ENCODE measurements around the gene SETBP1. TPM values are rescaled to one million over a fixed set of nuclear protein-coding genes. Genes with fewer than 3 reads are reported as not detected.

SETBP1 gene
- total and polyA plus RNA-seq, 2 of the 8 experiments (the other 6 are each of a cell fraction or from before 2014, with no cell fraction given) = 2.0 to 6.5 TPM

- TF ChIP-seq RFX5 (IDR thresholded peaks at IDR 0.05; ENCODE audit: borderline replicate concordance, low read depth, low read length) (no peak), CHD1 (IDR thresholded peaks at IDR 0.05; ENCODE audit: low read depth, low read length) (no peak), SIRT6 (IDR thresholded peaks at IDR 0.05; ENCODE audit: low read length) (no peak), CREB1 (IDR thresholded peaks at IDR 0.05) (no peak)
- H3K79me1 ChIP-seq (ENCODE audit: low read depth, low read length) = no peaks in the 10 kb centered on the region
- no peak overlapping the region for H3K23ac ChIP-seq (ENCODE audit: insufficient read length)
- no peak for FAIRE-seq
- ChIA-PET POLR2A (ENCODE audit: partially characterized antibody) (no interaction called here), CTCF (ENCODE audit: partially characterized antibody) (interaction anchor here (0.6 to 1.7 kb wide), 2 partner anchors 18 to 376 kb away, joined by 4 to 5 read pairs; no protein-coding TSS in a partner anchor)
- no peak overlapping the region for H3K4me2 ChIP-seq (ENCODE audit: insufficient read depth in 1 of 2, low read depth in 2 of 2, low read length in 2 of 2)
- no peak overlapping the region for H4K91ac ChIP-seq (replicated peaks; ENCODE audit: insufficient read length, low read length)
- no peak overlapping the region for H2BK20ac ChIP-seq (ENCODE audit: low read length)
- H3K4me3 ChIP-seq (ENCODE audit: extremely low read depth in 1 of 4, insufficient read depth in 2 of 4, low read depth in 3 of 4, low read length in 4 of 4) = no peak overlapping the region
- H4K5ac ChIP-seq (ENCODE audit: insufficient read length, low read depth, low read length) = no peak overlapping the region
- no peak overlapping the region for H2AK5ac ChIP-seq (ENCODE audit: low read depth, low read length)
- no peak overlapping the region for H3K56ac ChIP-seq (replicated peaks; ENCODE audit: insufficient read length, low read depth, low read length)
- no peaks in the 10 kb centered on the region for H3K27me3 ChIP-seq (replicated peaks in 1 of 4; ENCODE audit: control insufficient read depth in 3 of 4, extremely low read depth in 1 of 4, insufficient read depth in 3 of 4, low read length in 3 of 4)
- peak overlapping the region; percentile 54; the same call in 1 of the 2 replicates for H2BK5ac ChIP-seq (ENCODE audit: low read depth, low read length)
- H3K23me2 ChIP-seq (ENCODE audit: low read depth, low read length) = no peaks in the 10 kb centered on the region
- no peaks in the 10 kb centered on the region for H4K20me1 ChIP-seq (replicated peaks in 1 of 2; ENCODE audit: control insufficient read depth in 1 of 2, insufficient read depth in 2 of 2, low read length in 2 of 2)
- H3K18ac ChIP-seq (ENCODE audit: extremely low read depth, low read length) = no peak overlapping the region
- H3K9me3 ChIP-seq (ENCODE audit: insufficient read depth in 2 of 2, low read depth in 1 of 2, low read length in 1 of 2) = no peaks in the 10 kb centered on the region
- H2BK12ac ChIP-seq (ENCODE audit: low read depth, low read length) = no peak overlapping the region
- 91% methylated on average over 13 of the region's 13 CpGs; no CpG with 5 or more reads in 1 of the 2 experiments for WGBS, 2 experiments (ENCODE audit: extremely low coverage in 1 of 2, insufficient coverage in 1 of 2, insufficient read length in 1 of 2, insufficient replicate concordance in 2 of 2, low coverage in 1 of 2, low lambda C conversion rate in 2 of 2, missing lambda C conversion rate in 1 of 2)
- H3K79me2 ChIP-seq (ENCODE audit: control insufficient read depth in 1 of 2, insufficient read depth in 2 of 2, low read length in 2 of 2) = no peaks in the 10 kb centered on the region
- no peak overlapping the region; the same call in 1 of the 2 replicates for H4K8ac ChIP-seq (ENCODE audit: extremely low read depth, insufficient read depth, low read length)
- no peak overlapping the region for H3K4ac ChIP-seq (replicated peaks; ENCODE audit: insufficient read length, low read depth, low read length)
- no peak overlapping the region for H2AFZ ChIP-seq (ENCODE audit: low read length)
- DNase-seq (ENCODE audit: low read depth in 1 of 2, low spot score in 2 of 2) = no peak
- no peak overlapping the region for H3K9ac ChIP-seq (replicated peaks in 1 of 4; ENCODE audit: extremely low read depth in 1 of 4, low read depth in 3 of 4, low read length in 3 of 4)
- no peak overlapping the region; the same call in 1 of the 2 replicates for H3K27ac ChIP-seq (ENCODE audit: low read depth, low read length)
- H3K36me3 ChIP-seq (ENCODE audit: control insufficient read depth in 2 of 4, insufficient read depth in 4 of 4, low read length in 3 of 4) = no peaks in the 10 kb centered on the region
- peaks cover 0 to 3% (median 0%) of the 10 kb centered on the region in 4 experiments; a peak in 1 of 7 replicates for H3K4me1 ChIP-seq (replicated peaks in 1 of 4; ENCODE audit: control insufficient read depth in 3 of 4, insufficient read depth in 4 of 4, low read length in 3 of 4)
- no peak overlapping the region for H2BK15ac ChIP-seq (ENCODE audit: low read length)
- H3K14ac ChIP-seq (ENCODE audit: insufficient read length) = no peak overlapping the region
- H2BK120ac ChIP-seq (replicated peaks; ENCODE audit: low read depth, low read length) = no peak overlapping the region
Observed at GRCh38 chr18:45008694-45009413, 328.2 kb downstream of the SETBP1 start.

All from H1 (cell line).